Germinal center (tissue), 1 donor: Measurements from ENCODE around the gene MATN1.

Experiments used
- DNase-seq: peaks from one replicate; pipeline ENCODE4 v3.0.0; 2012; ENCODE audit warnings: mixed read lengths, low spot score

The MATN1 gene

DNA sequence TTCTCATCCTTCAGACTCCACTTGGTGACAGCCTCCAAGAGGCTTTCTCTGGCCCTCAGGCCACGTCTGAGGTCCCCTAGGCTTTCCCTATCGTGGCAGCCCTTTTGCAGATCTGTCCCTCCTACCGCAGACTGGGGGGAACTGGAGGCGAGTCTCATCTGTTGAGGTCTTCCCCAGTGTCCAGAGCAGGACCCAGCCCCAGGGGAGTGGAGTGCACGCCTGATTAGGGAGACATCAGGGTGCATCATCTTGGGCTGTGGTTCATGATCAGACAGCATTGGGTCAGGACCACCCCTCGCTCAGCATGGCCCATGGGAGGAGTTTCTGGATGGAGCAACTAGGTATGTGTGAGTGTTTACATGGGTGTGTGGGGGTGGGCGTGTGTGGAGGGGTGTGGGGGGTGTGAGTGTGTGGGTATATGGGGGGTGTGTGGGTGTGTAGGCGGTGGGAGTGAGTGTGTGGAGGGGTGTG lies 8.5 kb upstream of the MATN1 start:
- DNase-seq, result no peak

DNA sequence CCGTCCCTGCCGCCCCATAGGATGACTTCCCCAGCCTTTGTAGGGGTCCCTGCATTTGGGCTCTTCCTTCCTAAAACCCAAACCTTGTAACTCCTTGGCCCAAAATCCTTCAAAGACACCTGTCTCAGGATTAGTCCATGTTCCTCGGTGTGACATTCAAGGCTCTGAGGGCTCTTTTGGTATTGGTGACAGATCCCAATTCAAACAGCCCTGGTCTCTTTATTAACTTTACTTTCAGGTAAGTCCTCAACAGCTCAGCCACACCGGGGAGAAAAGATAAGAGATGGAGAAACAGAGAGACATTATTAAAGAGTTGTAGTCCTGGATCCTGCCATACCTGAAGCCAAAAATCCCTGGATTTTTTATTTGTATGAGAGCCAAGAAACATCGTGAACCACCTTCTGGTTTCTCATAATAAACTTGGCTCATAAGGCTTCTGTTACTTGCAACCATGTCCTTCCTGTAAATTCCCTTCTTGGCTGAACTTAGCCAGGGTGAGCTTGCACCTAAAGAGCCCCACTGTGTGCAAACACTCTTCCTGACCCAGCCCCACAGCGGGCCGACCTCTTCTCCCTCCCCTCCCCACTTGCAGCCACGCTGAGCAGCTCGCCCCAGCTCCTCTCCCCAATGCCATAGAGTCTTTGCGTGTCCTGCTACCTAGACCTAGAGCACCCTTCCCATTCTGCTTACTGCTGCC lies 7.9 kb upstream of the MATN1 start:
- no peak for DNase-seq

GRCh38 chr1:30730346-30731108 lies 7.1 kb upstream of the MATN1 start:
- peak; percentile 55 for DNase-seq

- DNase-seq, result no peak
Measured at GRCh38 chr1:30729901-30730300, 6.5 kb upstream of the MATN1 start.

DNA sequence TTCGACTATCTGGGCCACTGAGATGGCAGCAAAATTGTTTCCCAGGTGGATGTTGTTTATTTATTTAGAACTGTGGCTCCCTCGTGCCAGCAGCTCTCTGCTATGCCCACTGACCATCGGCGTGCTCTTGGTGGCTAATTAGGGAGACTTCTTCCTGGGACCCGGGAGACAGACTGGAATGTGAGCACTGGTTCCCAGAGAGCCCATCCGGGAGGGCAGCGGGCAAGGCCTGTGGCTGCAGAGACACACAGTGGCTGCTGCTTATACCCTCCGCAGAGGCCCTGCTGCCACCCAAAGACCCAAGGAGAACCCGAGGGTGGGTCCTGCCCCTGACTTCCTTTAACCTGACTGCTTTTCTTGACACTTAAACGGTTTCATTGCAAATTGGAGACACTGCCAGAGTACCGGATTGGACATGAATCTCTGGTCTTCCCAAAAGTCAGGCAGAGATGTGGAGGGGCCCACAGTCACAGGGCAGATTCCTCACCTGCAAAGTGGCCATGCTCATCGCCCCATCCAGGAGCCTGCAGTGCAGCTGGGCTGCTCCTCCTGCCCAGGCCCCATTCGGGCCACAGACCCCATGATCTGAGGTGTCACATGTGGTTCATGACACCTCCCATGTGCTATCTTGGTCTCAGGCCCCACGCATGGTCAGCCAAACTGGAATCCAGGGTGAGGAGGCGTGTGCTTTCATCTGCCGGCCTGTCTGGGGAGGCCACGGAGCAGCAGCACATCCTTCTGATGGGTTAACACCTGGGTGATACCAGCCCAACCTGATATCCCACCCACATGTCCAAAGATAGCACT lies 5.7 kb upstream of the MATN1 start:
- DNase-seq, result no peak

GRCh38 chr1:30728340-30728739 lies 5.0 kb upstream of the MATN1 start:
- no peak for DNase-seq

- no peak for DNase-seq
Measured at GRCh38 chr1:30727824-30728223, 4.4 kb upstream of the MATN1 start.

GRCh38 chr1:30726773-30727684 lies 3.6 kb upstream of the MATN1 start:
- DNase-seq, result no peak

GRCh38 chr1:30726236-30726635 lies 2.9 kb upstream of the MATN1 start:
- DNase-seq, result no peak

DNA sequence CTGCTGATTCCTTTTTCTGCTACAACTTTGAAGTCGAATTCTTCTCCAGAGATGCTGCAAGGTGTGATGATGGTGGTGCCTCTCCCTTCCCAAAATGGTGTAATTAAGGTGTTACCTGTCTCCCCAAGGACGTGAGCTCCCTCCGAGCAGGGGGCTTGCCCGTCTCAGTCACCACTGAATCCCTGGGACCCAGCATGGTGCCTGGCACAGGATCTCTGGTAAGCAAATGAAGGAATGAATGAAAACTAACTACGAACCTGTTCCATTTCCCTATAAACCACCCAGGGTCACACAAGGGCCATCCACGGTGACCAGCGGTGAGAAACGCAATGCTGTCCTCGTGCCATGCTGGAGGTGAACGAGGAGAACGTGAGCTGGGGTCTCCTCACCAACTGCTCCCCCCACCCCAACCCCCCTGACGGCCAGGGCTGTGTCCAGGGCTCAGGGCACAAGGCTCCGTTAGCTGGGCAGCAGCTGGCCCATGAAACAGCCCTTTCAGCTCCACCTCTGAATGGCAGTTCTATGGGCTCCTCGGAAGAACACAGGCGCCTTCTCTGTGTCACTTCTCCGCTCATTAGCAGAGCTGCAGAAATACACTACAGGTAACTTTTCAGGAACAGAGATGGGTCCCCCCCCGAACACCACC lies 2.2 kb upstream of the MATN1 start:
- no peak for DNase-seq

- DNase-seq, result no peak
Measured at GRCh38 chr1:30724655-30725421, 1.5 kb upstream of the MATN1 start.

- DNase-seq, result no peak
Measured at GRCh38 chr1:30724175-30724574, 790 bp upstream of the MATN1 start.

DNA sequence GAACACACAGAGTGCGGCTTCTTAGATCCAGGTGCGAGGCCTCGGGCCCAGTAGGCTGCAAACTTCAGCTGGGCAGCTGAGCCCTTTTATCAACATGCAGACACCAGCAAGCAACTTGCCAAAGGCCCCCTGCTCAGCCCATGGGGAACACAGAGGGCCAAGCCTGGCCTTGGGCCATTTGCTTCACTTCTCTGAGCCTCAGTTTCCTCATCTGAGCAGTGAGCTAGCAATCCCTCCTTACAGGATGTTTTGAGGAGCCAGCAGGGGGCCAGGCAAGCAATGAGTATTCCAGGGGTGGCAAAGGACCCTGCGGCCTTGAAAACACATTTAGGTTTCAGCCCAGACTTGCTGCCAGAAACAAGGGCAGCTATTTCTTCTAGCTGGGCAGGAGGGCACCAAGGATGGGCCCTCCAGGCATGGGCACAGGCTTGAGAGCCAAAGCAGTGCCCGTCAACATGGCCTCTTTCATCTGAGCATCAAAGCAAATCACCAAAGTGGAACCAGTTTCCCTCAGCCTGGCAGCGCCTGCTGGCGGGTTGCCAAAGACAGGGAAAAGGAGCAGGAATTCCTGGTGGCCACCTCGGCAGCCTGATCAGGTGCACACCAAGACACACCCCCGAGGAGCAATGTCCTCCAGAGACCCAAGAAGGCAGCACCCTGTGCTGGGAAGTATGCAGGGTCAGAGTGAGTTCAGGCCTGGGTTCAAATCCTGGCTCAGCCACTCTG lies 1.4 kb downstream of the MATN1 start:
- DNase-seq, result no peak

DNA sequence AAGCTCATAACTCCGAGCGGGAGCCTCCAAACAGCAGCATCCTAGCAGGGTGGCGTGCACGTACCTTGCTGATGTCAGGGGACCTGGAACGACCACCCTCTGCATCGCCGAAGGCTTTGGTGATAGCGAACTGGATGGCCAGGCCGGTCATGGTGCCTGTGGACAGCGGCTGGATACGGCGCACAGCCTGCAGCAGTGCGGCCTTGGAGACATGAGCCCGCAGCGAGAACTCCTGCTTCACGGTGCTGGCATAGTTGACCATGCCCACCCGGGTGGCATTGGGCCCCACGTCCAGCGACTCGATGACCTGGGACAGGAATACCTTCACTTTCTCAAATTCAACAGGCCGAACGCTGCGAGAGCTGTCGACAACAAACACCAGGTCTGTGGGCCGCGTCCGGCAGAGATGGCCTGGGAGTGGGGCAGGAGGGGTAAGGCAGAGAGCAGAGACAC lies 2.0 kb downstream of the MATN1 start:
- no peak for DNase-seq

DNA sequence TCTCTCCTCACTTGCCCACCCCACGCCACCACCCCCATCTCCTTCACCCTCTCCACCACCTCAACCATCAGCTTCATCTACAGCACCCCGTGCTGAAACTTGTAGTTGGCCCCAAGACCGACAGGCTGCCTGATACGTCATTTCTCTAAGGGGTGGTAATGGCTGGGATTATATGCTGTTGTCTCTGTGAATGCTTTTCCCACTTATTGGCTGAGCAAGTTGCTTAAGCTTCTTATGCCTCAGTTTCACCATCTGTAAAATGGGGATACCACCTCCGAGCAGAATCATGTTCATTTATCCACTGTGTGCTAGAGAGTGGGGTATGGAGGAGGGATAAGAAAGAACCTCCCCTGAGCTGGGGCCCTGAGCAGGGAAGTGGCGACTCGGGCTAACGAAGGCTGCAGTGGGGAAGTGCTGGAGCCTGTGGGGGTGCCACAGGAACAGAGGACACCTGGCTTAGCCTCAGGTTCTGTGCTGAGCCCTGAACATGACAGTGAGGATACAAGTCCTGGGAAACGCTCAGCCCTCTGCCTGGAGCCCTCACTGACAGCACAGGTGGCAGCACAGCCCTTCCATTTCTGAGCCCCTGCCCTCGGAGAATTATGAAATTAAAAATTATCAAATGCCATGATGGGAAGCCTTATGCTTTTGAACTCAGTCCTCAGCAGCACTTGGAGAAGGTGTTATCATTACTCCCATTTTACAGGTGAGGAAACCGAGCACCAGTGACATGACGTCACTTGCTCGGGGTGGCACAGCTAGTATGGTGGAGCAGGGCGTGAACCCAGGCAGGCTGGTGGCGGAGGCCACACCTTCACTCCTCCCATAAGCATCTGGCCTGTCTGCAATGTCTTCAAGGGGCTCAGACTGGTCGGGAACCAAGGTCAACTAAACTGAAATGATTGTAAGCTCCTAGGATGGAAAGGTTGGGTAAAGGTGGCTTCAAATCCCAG lies 2.8 kb downstream of the MATN1 start:
- no peak for DNase-seq

- DNase-seq, result no peak
Measured at GRCh38 chr1:30719406-30720270, 3.7 kb downstream of the MATN1 start.

DNA sequence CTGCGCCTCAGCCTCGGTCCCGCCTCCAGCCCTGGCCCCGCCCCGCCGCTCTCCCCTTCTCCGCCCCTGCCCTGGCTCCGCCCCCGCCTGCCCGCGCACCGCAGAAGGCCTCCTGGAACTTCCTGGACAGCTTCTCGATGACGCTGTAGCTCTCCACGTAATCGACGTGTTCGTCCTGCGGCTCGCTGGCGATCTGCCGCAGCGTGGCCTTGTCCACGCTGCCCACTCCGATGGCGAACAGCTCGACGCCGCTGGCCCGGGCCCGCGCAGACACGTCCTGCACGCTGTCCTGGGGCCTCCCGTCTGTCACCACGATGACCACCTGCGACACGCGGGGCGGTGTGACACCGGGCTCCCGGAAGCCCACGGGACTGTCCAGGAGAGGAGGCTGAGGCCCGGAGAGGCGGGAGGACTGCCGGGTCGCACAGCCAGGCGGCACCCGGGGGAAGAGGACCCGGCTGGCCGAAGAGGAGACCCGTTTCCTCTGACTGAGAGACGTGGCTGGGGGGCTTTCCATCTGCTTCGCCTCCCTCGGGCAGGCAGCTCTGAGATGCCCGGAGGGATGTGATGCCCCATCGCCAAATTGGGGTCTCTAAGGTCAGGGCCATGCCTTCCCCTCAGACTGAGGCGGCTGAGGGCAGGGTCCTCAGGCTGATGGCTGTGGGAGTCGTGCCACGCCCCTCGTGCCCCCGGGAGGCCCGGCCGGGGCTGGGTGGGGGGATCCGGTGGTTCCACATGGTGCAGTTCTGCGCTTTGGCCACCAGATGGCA lies 4.6 kb downstream of the MATN1 start:
- peak; percentile 65 for DNase-seq
